Measurements from ENCODE around the gene CTSO. TPM values are rescaled to one million over a fixed set of nuclear protein-coding genes. Genes with fewer than 3 reads are reported as not detected.
"Not testable (repeated sequence)": the region's sequence is repeated elsewhere in the genome, so short reads cannot be mapped to it uniquely, and the experiment has no call there.

CTSO gene
- total and polyA plus RNA-seq, 7 experiments from 2014 or later: 5.3 to 31.7 (median 13.7) TPM

GRCh38 chr4:155899891-155900290, 53.8 kb downstream of the CTSO start:
- no peaks in the 10 kb centered on the region for H3K36me3 ChIP-seq (ENCODE audit: control insufficient read depth in 2 of 3, insufficient read depth in 3 of 3, low read length in 3 of 3)
- DNase-seq (no peak), ATAC-seq (no peak)
- H3K27ac ChIP-seq (ENCODE audit: low read depth, low read length): no peak overlapping the region
- CTCF ChIA-PET: no interaction called here
- peaks cover 0 to 4% (median 0%) of the 10 kb centered on the region in 3 experiments for H3K9me3 ChIP-seq (ENCODE audit: control insufficient read depth in 2 of 3, low read length in 3 of 3)
- no peak overlapping the region for H3K4me3 ChIP-seq (ENCODE audit: low read length)
- Mint-ChIP-seq H3K27me3 (peaks cover 0 to 9% (median 6%) of the 10 kb centered on the region in 5 donors), H3K4me3 (no peak overlapping the region), H3K36me3 (no peaks in the 10 kb centered on the region), H3K9me3 (peaks cover 0 to 19% (median 8%) of the 10 kb centered on the region in 11 donors), H3K4me1 (peaks cover 0 to 1% (median 0%) of the 10 kb centered on the region in 7 donors), H3K27ac (no peak overlapping the region)
- intact Hi-C loops (cut with micrococcal nuclease): no loop called here
- no peaks in the 10 kb centered on the region for H3K27me3 ChIP-seq (ENCODE audit: control insufficient read depth in 2 of 2, insufficient read depth in 2 of 2, low read length in 2 of 2)
- H3K4me1 ChIP-seq (ENCODE audit: control insufficient read depth in 2 of 2, insufficient read depth in 2 of 2, low read length in 2 of 2): no peaks in the 10 kb centered on the region
- POLR2A ChIA-PET: no interaction called here

GRCh38 chr4:155898371-155898770, 55.3 kb downstream of the CTSO start:
- H3K27me3 ChIP-seq (ENCODE audit: control insufficient read depth in 2 of 2, insufficient read depth in 2 of 2, low read length in 2 of 2); H3K27ac Mint-ChIP-seq; intact Hi-C loops (cut with micrococcal nuclease); H3K4me1 ChIP-seq (ENCODE audit: control insufficient read depth in 2 of 2, insufficient read depth in 2 of 2, low read length in 2 of 2); H3K27me3 Mint-ChIP-seq; H3K27ac ChIP-seq (ENCODE audit: low read depth, low read length); POLR2A ChIA-PET; ATAC-seq; H3K9me3 ChIP-seq (ENCODE audit: control insufficient read depth in 2 of 3, low read length in 3 of 3); DNase-seq; H3K36me3 ChIP-seq (ENCODE audit: control insufficient read depth in 2 of 3, insufficient read depth in 3 of 3, low read length in 3 of 3); CTCF ChIA-PET; H3K4me3 ChIP-seq (ENCODE audit: low read length); H3K36me3 Mint-ChIP-seq; H3K4me1 Mint-ChIP-seq; H3K4me3 Mint-ChIP-seq: not testable (repeated sequence)
- peaks cover 0 to 19% (median 8%) of the 10 kb centered on the region in 11 donors for H3K9me3 Mint-ChIP-seq

DNA sequence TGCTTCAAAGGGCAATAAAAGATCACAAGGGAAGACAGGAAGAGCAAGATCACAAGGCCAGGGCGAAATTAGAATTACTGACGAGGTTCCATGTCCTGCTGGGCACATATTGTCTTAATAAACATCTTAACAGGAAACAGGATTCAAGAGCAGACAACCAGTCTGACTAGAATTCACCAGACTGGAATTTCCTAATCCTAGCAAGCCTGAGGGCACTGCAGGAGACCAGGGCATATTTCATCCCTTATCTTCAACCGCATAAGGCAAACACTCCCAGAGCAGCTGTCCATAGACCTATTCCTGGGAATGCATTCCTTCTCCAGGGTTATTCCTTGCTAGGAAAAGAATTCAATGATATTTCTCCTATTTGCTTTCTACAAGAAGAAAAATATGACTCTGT, 62.6 kb downstream of the CTSO start:
- no peak overlapping the region for H3K27ac ChIP-seq (ENCODE audit: low read depth, low read length)
- Mint-ChIP-seq H3K9me3 (peaks cover 2 to 14% (median 6%) of the 10 kb centered on the region in 11 donors), H3K27me3 (peaks cover 0 to 48% (median 27%) of the 10 kb centered on the region in 5 donors), H3K4me1 (no peaks in the 10 kb centered on the region), H3K36me3 (peaks cover 0 to 11% (median 0%) of the 10 kb centered on the region in 5 donors), H3K4me3 (no peak overlapping the region), H3K27ac (no peak overlapping the region)
- ATAC-seq (no peak), DNase-seq (no peak)
- H3K9me3 ChIP-seq (ENCODE audit: control insufficient read depth in 2 of 3, low read length in 3 of 3): no peaks in the 10 kb centered on the region
- CTCF ChIA-PET: no interaction called here
- intact Hi-C loops (cut with micrococcal nuclease): no loop called here
- no peaks in the 10 kb centered on the region for H3K36me3 ChIP-seq (ENCODE audit: control insufficient read depth in 2 of 3, insufficient read depth in 3 of 3, low read length in 3 of 3)
- H3K4me1 ChIP-seq (ENCODE audit: control insufficient read depth in 2 of 2, insufficient read depth in 2 of 2, low read length in 2 of 2): no peaks in the 10 kb centered on the region
- H3K27me3 ChIP-seq (ENCODE audit: control insufficient read depth in 2 of 2, insufficient read depth in 2 of 2, low read length in 2 of 2): no peaks in the 10 kb centered on the region
- POLR2A ChIA-PET: no interaction called here
- no peak overlapping the region for H3K4me3 ChIP-seq (ENCODE audit: low read length)

DNA sequence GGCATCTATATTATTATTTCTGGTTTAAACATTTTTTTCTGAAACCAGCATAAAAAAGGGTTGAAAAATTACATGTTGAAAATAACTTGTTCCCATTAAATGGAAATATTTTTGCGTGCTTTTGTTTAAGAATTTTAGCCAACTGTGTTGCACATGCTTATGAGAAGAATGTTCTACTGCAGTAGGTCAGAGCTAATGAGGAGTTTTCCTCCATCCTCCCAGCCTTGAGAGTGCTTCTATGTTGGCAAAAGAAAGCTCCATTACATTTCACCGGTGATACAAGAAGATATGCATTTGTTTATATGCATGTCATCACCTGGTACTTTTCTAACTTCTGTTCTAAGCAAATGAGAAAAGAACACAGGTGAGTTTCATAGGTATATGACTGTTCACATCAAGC, 63.7 kb downstream of the CTSO start:
- ChIA-PET POLR2A (no interaction called here), CTCF (no interaction called here)
- H3K9me3 Mint-ChIP-seq: peaks cover 0 to 14% (median 4%) of the 10 kb centered on the region in 11 donors
- Histone ChIP-seq H3K27me3 (ENCODE audit: control insufficient read depth in 2 of 2, insufficient read depth in 2 of 2, low read length in 2 of 2) (no peaks in the 10 kb centered on the region), H3K36me3 (ENCODE audit: control insufficient read depth in 2 of 3, insufficient read depth in 3 of 3, low read length in 3 of 3) (no peaks in the 10 kb centered on the region), H3K4me1 (ENCODE audit: control insufficient read depth in 2 of 2, insufficient read depth in 2 of 2, low read length in 2 of 2) (no peaks in the 10 kb centered on the region), H3K9me3 (ENCODE audit: control insufficient read depth in 2 of 3, low read length in 3 of 3) (no peaks in the 10 kb centered on the region), H3K4me3 (ENCODE audit: low read length) (no peak overlapping the region), H3K27ac (ENCODE audit: low read depth, low read length) (no peak overlapping the region)
- no peak overlapping the region for H3K4me3 Mint-ChIP-seq
- H3K36me3 Mint-ChIP-seq: peaks cover 0 to 11% (median 0%) of the 10 kb centered on the region in 5 donors
- DNase-seq: no peak
- no peak for ATAC-seq
- H3K27me3 Mint-ChIP-seq: peaks cover 0 to 48% (median 28%) of the 10 kb centered on the region in 5 donors
- intact Hi-C loops (cut with micrococcal nuclease): no loop called here
- no peaks in the 10 kb centered on the region for H3K4me1 Mint-ChIP-seq
- H3K27ac Mint-ChIP-seq: no peak overlapping the region

- H3K4me1 Mint-ChIP-seq: no peaks in the 10 kb centered on the region
- H3K4me3 ChIP-seq (ENCODE audit: low read length): no peak overlapping the region
- H3K4me1 ChIP-seq (ENCODE audit: control insufficient read depth in 2 of 2, insufficient read depth in 2 of 2, low read length in 2 of 2): no peaks in the 10 kb centered on the region
- no peak overlapping the region for H3K4me3 Mint-ChIP-seq
- POLR2A ChIA-PET: no interaction called here
- H3K27me3 ChIP-seq (ENCODE audit: control insufficient read depth in 2 of 2, insufficient read depth in 2 of 2, low read length in 2 of 2): no peaks in the 10 kb centered on the region
- DNase-seq (no peak), ATAC-seq (no peak)
- no peaks in the 10 kb centered on the region for H3K9me3 ChIP-seq (ENCODE audit: control insufficient read depth in 2 of 3, low read length in 3 of 3)
- H3K27me3 Mint-ChIP-seq: peaks cover 0 to 48% (median 26%) of the 10 kb centered on the region in 5 donors
- peaks cover 0 to 11% (median 0%) of the 10 kb centered on the region in 5 donors for H3K36me3 Mint-ChIP-seq
- no peaks in the 10 kb centered on the region for H3K36me3 ChIP-seq (ENCODE audit: control insufficient read depth in 2 of 3, insufficient read depth in 3 of 3, low read length in 3 of 3)
- H3K27ac Mint-ChIP-seq: no peak overlapping the region
- CTCF ChIA-PET: no interaction called here
- no peak overlapping the region for H3K27ac ChIP-seq (ENCODE audit: low read depth, low read length)
- intact Hi-C loops (cut with micrococcal nuclease): no loop called here
- H3K9me3 Mint-ChIP-seq: peaks cover 0 to 14% (median 4%) of the 10 kb centered on the region in 11 donors
Measured at GRCh38 chr4:155889031-155889793, 64.5 kb downstream of the CTSO start.

- Histone ChIP-seq H3K4me1 (ENCODE audit: control insufficient read depth in 2 of 2, insufficient read depth in 2 of 2, low read length in 2 of 2) (no peaks in the 10 kb centered on the region), H3K4me3 (ENCODE audit: low read length) (no peak overlapping the region), H3K36me3 (ENCODE audit: control insufficient read depth in 2 of 3, insufficient read depth in 3 of 3, low read length in 3 of 3) (no peaks in the 10 kb centered on the region), H3K27ac (ENCODE audit: low read depth, low read length) (no peak overlapping the region), H3K9me3 (ENCODE audit: control insufficient read depth in 2 of 3, low read length in 3 of 3) (no peaks in the 10 kb centered on the region), H3K27me3 (ENCODE audit: control insufficient read depth in 2 of 2, insufficient read depth in 2 of 2, low read length in 2 of 2) (no peaks in the 10 kb centered on the region)
- no peak overlapping the region for H3K4me3 Mint-ChIP-seq
- intact Hi-C loops (cut with micrococcal nuclease): no loop called here
- H3K4me1 Mint-ChIP-seq: no peaks in the 10 kb centered on the region
- DNase-seq: no peak
- ChIA-PET CTCF (no interaction called here), POLR2A (no interaction called here)
- H3K9me3 Mint-ChIP-seq: peaks cover 0 to 20% (median 4%) of the 10 kb centered on the region in 11 donors
- no peak overlapping the region for H3K27ac Mint-ChIP-seq
- ATAC-seq: no peak
- H3K36me3 Mint-ChIP-seq: peaks cover 0 to 7% (median 0%) of the 10 kb centered on the region in 5 donors
- H3K27me3 Mint-ChIP-seq: peaks cover 0 to 51% (median 28%) of the 10 kb centered on the region in 5 donors
Measured at GRCh38 chr4:155887847-155888570, 65.7 kb downstream of the CTSO start.

Data from naive thymus-derived CD4-positive, alpha-beta T cell (primary cell).